ENCODE measurements around the gene DPF1.
A peak's percentile ranks its signal among the peaks of the same experiment; 100 is the strongest.

The DPF1 gene

GRCh38 chr19:38223617-38224013 lies 407 bp downstream of the DPF1 start:
- H3K27ac Mint-ChIP-seq (ENCODE audit: low read depth), result no peak overlapping the region
- peaks cover 83% of the 10 kb centered on the region for H3K27me3 Mint-ChIP-seq
- H3K36me3 Mint-ChIP-seq (ENCODE audit: insufficient read depth), result peaks cover 5% of the 10 kb centered on the region
- DNase-seq (ENCODE audit: low spot score in 2 of 2) (no peak), ATAC-seq (replicated peaks; ENCODE audit: extremely low read depth, poor library complexity, severe bottlenecking) (peak; percentile 16)
- H3K9me3 Mint-ChIP-seq, result no peaks in the 10 kb centered on the region
- H3K4me3 Mint-ChIP-seq, result peak overlapping the region; percentile 65
- H3K4me1 Mint-ChIP-seq, result peaks cover 16% of the 10 kb centered on the region

DNA sequence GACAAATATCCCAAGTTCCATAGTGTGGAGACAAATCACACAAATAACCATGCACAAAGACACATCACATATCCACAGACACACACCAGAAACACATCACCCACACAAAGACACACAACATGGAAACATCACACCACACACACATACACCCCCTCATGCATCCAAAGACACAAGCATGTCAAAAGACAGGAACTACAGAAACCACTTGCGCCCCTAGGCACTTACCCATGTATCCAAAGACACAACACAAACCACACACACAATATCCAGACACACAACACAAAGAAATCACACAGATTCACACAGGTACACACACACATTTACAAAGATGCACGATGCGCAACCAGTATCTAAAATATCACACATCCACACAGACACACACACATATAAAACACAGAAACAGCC lies 901 bp downstream of the DPF1 start:
- Mint-ChIP-seq H3K9me3 (no peaks in the 10 kb centered on the region), H3K27ac (ENCODE audit: low read depth) (no peak overlapping the region), H3K36me3 (ENCODE audit: insufficient read depth) (peaks cover 5% of the 10 kb centered on the region), H3K27me3 (peaks cover 88% of the 10 kb centered on the region), H3K4me1 (peaks cover 15% of the 10 kb centered on the region), H3K4me3 (peak overlapping the region; percentile 11)
- ATAC-seq (replicated peaks; ENCODE audit: extremely low read depth, poor library complexity, severe bottlenecking) (no peak), DNase-seq (ENCODE audit: low spot score in 2 of 2) (no peak)

GRCh38 chr19:38221919-38222830 lies 1.8 kb downstream of the DPF1 start:
- ATAC-seq (replicated peaks; ENCODE audit: extremely low read depth, poor library complexity, severe bottlenecking), result no peak
- Mint-ChIP-seq H3K4me1 (peaks cover 15% of the 10 kb centered on the region), H3K27me3 (peaks cover 89% of the 10 kb centered on the region), H3K27ac (ENCODE audit: low read depth) (no peak overlapping the region), H3K4me3 (no peak overlapping the region), H3K36me3 (ENCODE audit: insufficient read depth) (peaks cover 3% of the 10 kb centered on the region), H3K9me3 (no peaks in the 10 kb centered on the region)
- DNase-seq (ENCODE audit: low spot score in 2 of 2), result no peak

GRCh38 chr19:38221421-38221820 lies 2.6 kb downstream of the DPF1 start:
- H3K27me3 Mint-ChIP-seq, result peaks cover 88% of the 10 kb centered on the region
- H3K4me1 Mint-ChIP-seq, result peaks cover 15% of the 10 kb centered on the region
- H3K36me3 Mint-ChIP-seq (ENCODE audit: insufficient read depth), result peaks cover 3% of the 10 kb centered on the region

GRCh38 chr19:38219221-38219620 lies 4.8 kb downstream of the DPF1 start:
- Mint-ChIP-seq H3K36me3 (ENCODE audit: insufficient read depth) (peaks cover 8% of the 10 kb centered on the region), H3K4me3 (no peak overlapping the region), H3K4me1 (peaks cover 15% of the 10 kb centered on the region), H3K27me3 (peaks cover 76% of the 10 kb centered on the region), H3K27ac (ENCODE audit: low read depth) (no peak overlapping the region), H3K9me3 (peaks cover under 1% of the 10 kb centered on the region)
- no peak for DNase-seq (ENCODE audit: low spot score in 2 of 2)
- no peak for ATAC-seq (replicated peaks; ENCODE audit: extremely low read depth, poor library complexity, severe bottlenecking)

More at GRCh38 chr19:38221421-38221820, 2.6 kb downstream of the DPF1 start:
- ATAC-seq (replicated peaks; ENCODE audit: extremely low read depth, poor library complexity, severe bottlenecking) (no peak), DNase-seq (ENCODE audit: low spot score in 2 of 2) (no peak)
- H3K27ac Mint-ChIP-seq (ENCODE audit: low read depth), result no peak overlapping the region
- H3K9me3 Mint-ChIP-seq, result no peaks in the 10 kb centered on the region
- H3K4me3 Mint-ChIP-seq, result no peak overlapping the region

GRCh38 chr19:38218204-38218603 lies 5.8 kb downstream of the DPF1 start:
- no peak for DNase-seq (ENCODE audit: low spot score in 2 of 2)
- Mint-ChIP-seq H3K4me1 (peaks cover 19% of the 10 kb centered on the region), H3K4me3 (no peak overlapping the region), H3K9me3 (peaks cover 5% of the 10 kb centered on the region), H3K27me3 (peaks cover 65% of the 10 kb centered on the region), H3K36me3 (ENCODE audit: insufficient read depth) (peaks cover 13% of the 10 kb centered on the region), H3K27ac (ENCODE audit: low read depth) (no peak overlapping the region)
- no peak for ATAC-seq (replicated peaks; ENCODE audit: extremely low read depth, poor library complexity, severe bottlenecking)

- ATAC-seq (replicated peaks; ENCODE audit: extremely low read depth, poor library complexity, severe bottlenecking) (no peak), DNase-seq (ENCODE audit: low spot score in 2 of 2) (no peak)
- Mint-ChIP-seq H3K36me3 (ENCODE audit: insufficient read depth) (peaks cover 16% of the 10 kb centered on the region), H3K4me3 (no peak overlapping the region), H3K4me1 (peaks cover 16% of the 10 kb centered on the region), H3K9me3 (peaks cover 5% of the 10 kb centered on the region), H3K27me3 (peaks cover 57% of the 10 kb centered on the region), H3K27ac (ENCODE audit: low read depth) (no peak overlapping the region)
Observed at GRCh38 chr19:38216785-38217641, 7.0 kb downstream of the DPF1 start.

GRCh38 chr19:38213911-38214625 lies 10.0 kb downstream of the DPF1 start:
- Mint-ChIP-seq H3K27me3 (peaks cover 55% of the 10 kb centered on the region), H3K4me3 (peak overlapping the region; percentile 74), H3K36me3 (ENCODE audit: insufficient read depth) (peaks cover 17% of the 10 kb centered on the region), H3K27ac (ENCODE audit: low read depth) (peak overlapping the region; percentile 96), H3K9me3 (peaks cover 5% of the 10 kb centered on the region), H3K4me1 (peaks cover 29% of the 10 kb centered on the region)
- peak; percentile 91 for ATAC-seq (replicated peaks; ENCODE audit: extremely low read depth, poor library complexity, severe bottlenecking)
- DNase-seq (ENCODE audit: low spot score in 2 of 2), result peak; percentile 47 to 71

GRCh38 chr19:38213469-38213868 lies 10.6 kb downstream of the DPF1 start:
- DNase-seq (ENCODE audit: low spot score in 2 of 2) (no peak), ATAC-seq (replicated peaks; ENCODE audit: extremely low read depth, poor library complexity, severe bottlenecking) (no peak)
- Mint-ChIP-seq H3K4me3 (peak overlapping the region; percentile 74), H3K36me3 (ENCODE audit: insufficient read depth) (peaks cover 20% of the 10 kb centered on the region), H3K9me3 (peaks cover 5% of the 10 kb centered on the region), H3K4me1 (peaks cover 29% of the 10 kb centered on the region), H3K27me3 (peaks cover 49% of the 10 kb centered on the region), H3K27ac (ENCODE audit: low read depth) (peak overlapping the region; percentile 96)

- ATAC-seq (replicated peaks; ENCODE audit: extremely low read depth, poor library complexity, severe bottlenecking) (no peak), DNase-seq (ENCODE audit: low spot score in 2 of 2) (no peak)
- H3K36me3 Mint-ChIP-seq (ENCODE audit: insufficient read depth), result peaks cover 20% of the 10 kb centered on the region
- peaks cover 32% of the 10 kb centered on the region for H3K27me3 Mint-ChIP-seq
- H3K9me3 Mint-ChIP-seq, result peaks cover 5% of the 10 kb centered on the region
- no peak overlapping the region for H3K27ac Mint-ChIP-seq (ENCODE audit: low read depth)
- peaks cover 29% of the 10 kb centered on the region for H3K4me1 Mint-ChIP-seq
- H3K4me3 Mint-ChIP-seq, result no peak overlapping the region
Observed at GRCh38 chr19:38211766-38212165, 12.3 kb downstream of the DPF1 start.

- Mint-ChIP-seq H3K27ac (ENCODE audit: low read depth) (no peak overlapping the region), H3K27me3 (peaks cover 28% of the 10 kb centered on the region), H3K4me3 (no peak overlapping the region), H3K4me1 (peaks cover 29% of the 10 kb centered on the region), H3K9me3 (peaks cover 5% of the 10 kb centered on the region), H3K36me3 (ENCODE audit: insufficient read depth) (peaks cover 20% of the 10 kb centered on the region)
- no peak for DNase-seq (ENCODE audit: low spot score in 2 of 2)
- ATAC-seq (replicated peaks; ENCODE audit: extremely low read depth, poor library complexity, severe bottlenecking), result no peak
Observed at GRCh38 chr19:38211151-38211591, 12.9 kb downstream of the DPF1 start.

GRCh38 chr19:38210458-38210987 lies 13.5 kb downstream of the DPF1 start:
- H3K9me3 Mint-ChIP-seq, result peaks cover 5% of the 10 kb centered on the region
- H3K4me3 Mint-ChIP-seq, result no peak overlapping the region
- H3K27ac Mint-ChIP-seq (ENCODE audit: low read depth), result no peak overlapping the region
- ATAC-seq (replicated peaks; ENCODE audit: extremely low read depth, poor library complexity, severe bottlenecking), result no peak
- peaks cover 20% of the 10 kb centered on the region for H3K36me3 Mint-ChIP-seq (ENCODE audit: insufficient read depth)
- DNase-seq (ENCODE audit: low spot score in 2 of 2), result no peak
- H3K27me3 Mint-ChIP-seq, result peaks cover 22% of the 10 kb centered on the region
- peaks cover 29% of the 10 kb centered on the region for H3K4me1 Mint-ChIP-seq
